SK-N-MC (cell line): ENCODE results near the gene SIK2.
"Not testable (repeated sequence)": the region's sequence is repeated elsewhere in the genome, so short reads cannot be mapped to it uniquely, and the experiment has no call there.

Experiments
- DNase-seq: peaks from one replicate; pipeline ENCODE4 v3.0.0-alpha.2; 2011; ENCODE audit warnings: low read depth, low spot score
- H3K27ac ChIP-seq: fragments of 200-600 bp; sonication (generic); 2 replicates; pipeline ENCODE4 v1.5.1; 2016; ENCODE audit warnings: mixed run types
- H3K36me3 ChIP-seq: fragments of 200-600 bp; sonication (generic); 2 replicates; pipeline ENCODE4 v1.6.1; 2017; ENCODE audit warnings: antibody characterized with exemption, low read length, mixed read lengths; ENCODE audit not compliant: insufficient read depth
- H3K4me3 ChIP-seq: fragments of 200-600 bp; sonication (generic); 2 replicates; pipeline ENCODE4 v1.5.1; 2016
- H3K9ac ChIP-seq: fragments of 200-600 bp; sonication (generic); 2 replicates; pipeline ENCODE4 v1.8.0; 2017; ENCODE audit warnings: mixed run types, mixed read lengths; ENCODE audit not compliant: insufficient read length
- H3K9me3 ChIP-seq: fragments of 200-600 bp; sonication (generic); 2 replicates; pipeline ENCODE4 v1.6.1; 2017; ENCODE audit warnings: low read depth, mild to moderate bottlenecking, antibody characterized with exemption, low read length, moderate library complexity, mixed read lengths
- EZH2 ChIP-seq: fragments of 200-600 bp; sonication (generic); IDR thresholded peaks from one replicate; pipeline ENCODE4 v1.6.1; 2017; ENCODE audit warnings: antibody characterized with exemption
- FOXP2 ChIP-seq: optimal IDR thresholded peaks from 2 replicates; pipeline ENCODE3; 2011; ENCODE audit warnings: mild to moderate bottlenecking, moderate library complexity; ENCODE audit not compliant: insufficient read depth; ENCODE audit errors: extremely low read length, control extremely low read depth
- POLR2AphosphoS5 ChIP-seq: IDR thresholded peaks from 2 replicates; pipeline ENCODE4 v1.6.1; 2012; ENCODE audit warnings: mild to moderate bottlenecking, low read depth, low read length, borderline replicate concordance

SIK2 gene

GRCh38 chr11:111699579-111700156 lies 97.4 kb downstream of the SIK2 start:
- H3K9me3 ChIP-seq = no peaks in the 10 kb centered on the region
- TF ChIP-seq POLR2AphosphoS5 = no peak
- TF ChIP-seq EZH2 = no peak
- TF ChIP-seq FOXP2 = no peak
- DNase-seq = no peak

GRCh38 chr11:111700162-111700561 lies 97.9 kb downstream of the SIK2 start:
- Histone ChIP-seq H3K4me3 (no peak overlapping the region), H3K27ac (no peak overlapping the region), H3K9ac (no peak overlapping the region), H3K36me3 (peaks cover 27% of the 10 kb centered on the region), H3K9me3 (no peaks in the 10 kb centered on the region)
- no peak for TF ChIP-seq POLR2AphosphoS5
- no peak for TF ChIP-seq EZH2
- no peak for TF ChIP-seq FOXP2
- no peak for DNase-seq

More at GRCh38 chr11:111699579-111700156, 97.4 kb downstream of the SIK2 start:
- Histone ChIP-seq H3K9ac (no peak overlapping the region), H3K27ac (no peak overlapping the region), H3K4me3 (no peak overlapping the region), H3K36me3 (peaks cover 22% of the 10 kb centered on the region)

DNA sequence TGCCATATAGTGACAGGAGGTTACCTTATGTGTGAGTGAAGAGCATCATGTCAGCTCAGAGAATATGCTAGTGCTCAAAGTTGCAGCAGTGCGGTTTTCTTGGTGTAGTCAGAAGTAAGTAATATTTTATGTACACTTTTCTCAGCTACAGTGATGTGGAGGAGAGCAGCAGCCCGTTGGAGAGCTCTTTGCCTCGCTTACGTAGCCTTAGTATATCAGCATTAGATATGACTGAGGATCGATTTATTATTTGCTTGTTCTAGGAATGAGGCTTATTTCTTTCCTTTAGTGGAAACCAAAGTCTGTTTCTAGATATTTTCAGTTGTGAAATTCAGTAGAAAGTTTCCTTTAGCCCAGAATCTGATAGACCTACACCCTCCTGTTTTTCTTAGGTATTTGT lies 100.4 kb downstream of the SIK2 start:
- TF ChIP-seq POLR2AphosphoS5 (no peak), FOXP2 (no peak), EZH2 (no peak)

GRCh38 chr11:111703576-111703975 lies 101.3 kb downstream of the SIK2 start:
- H3K36me3 ChIP-seq = peaks cover 41% of the 10 kb centered on the region
- no peak for DNase-seq

More for the DNA sequence above, 100.4 kb downstream of the SIK2 start:
- no peak overlapping the region for H3K4me3 ChIP-seq
- H3K27ac ChIP-seq = no peak overlapping the region
- no peak overlapping the region for H3K9ac ChIP-seq
- no peak for DNase-seq
- H3K36me3 ChIP-seq = peaks cover 38% of the 10 kb centered on the region
- H3K9me3 ChIP-seq = no peaks in the 10 kb centered on the region

DNA sequence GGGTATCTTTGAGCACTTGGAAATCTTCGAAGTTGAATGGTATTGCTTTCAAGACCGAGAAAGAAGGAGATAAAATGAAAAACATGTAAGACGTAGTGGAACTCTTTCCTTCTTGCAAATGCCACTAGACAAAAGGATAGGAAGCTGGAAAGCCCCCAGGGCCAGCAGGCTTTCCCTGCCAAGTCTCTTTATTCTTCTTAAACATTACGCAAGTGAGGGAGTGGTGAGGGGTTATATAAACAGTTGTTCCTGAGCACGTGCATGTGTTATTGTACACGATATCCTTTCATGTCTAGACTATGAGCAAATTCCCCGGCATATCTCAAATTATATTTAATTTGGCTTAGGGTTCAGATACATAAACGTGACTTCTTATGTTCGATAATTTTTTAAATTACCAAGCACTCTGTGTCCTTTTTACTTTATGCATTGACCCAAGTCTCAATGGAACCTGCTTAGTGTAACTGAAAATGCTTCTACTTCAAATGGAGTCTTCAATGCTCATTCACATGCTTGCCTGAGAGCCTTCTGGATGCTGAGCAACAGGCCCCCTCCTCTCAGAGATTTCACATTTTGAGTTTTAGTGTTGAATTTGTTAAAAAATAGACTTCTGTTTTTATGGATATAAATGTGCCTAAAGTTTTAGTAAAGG lies 104.9 kb downstream of the SIK2 start:
- Histone ChIP-seq H3K9me3 (no peaks in the 10 kb centered on the region), H3K27ac (no peak overlapping the region), H3K9ac (no peak overlapping the region), H3K4me3 (no peak overlapping the region), H3K36me3 (peaks cover 43% of the 10 kb centered on the region)
- no peak for TF ChIP-seq EZH2
- no peak for TF ChIP-seq POLR2AphosphoS5
- TF ChIP-seq FOXP2 = no peak
- peak; percentile 93 for DNase-seq

More at GRCh38 chr11:111703576-111703975, 101.3 kb downstream of the SIK2 start:
- Histone ChIP-seq H3K9me3 (no peaks in the 10 kb centered on the region), H3K4me3 (no peak overlapping the region), H3K9ac (no peak overlapping the region), H3K27ac (no peak overlapping the region)
- no peak for TF ChIP-seq FOXP2
- no peak for TF ChIP-seq EZH2
- TF ChIP-seq POLR2AphosphoS5 = no peak

DNA sequence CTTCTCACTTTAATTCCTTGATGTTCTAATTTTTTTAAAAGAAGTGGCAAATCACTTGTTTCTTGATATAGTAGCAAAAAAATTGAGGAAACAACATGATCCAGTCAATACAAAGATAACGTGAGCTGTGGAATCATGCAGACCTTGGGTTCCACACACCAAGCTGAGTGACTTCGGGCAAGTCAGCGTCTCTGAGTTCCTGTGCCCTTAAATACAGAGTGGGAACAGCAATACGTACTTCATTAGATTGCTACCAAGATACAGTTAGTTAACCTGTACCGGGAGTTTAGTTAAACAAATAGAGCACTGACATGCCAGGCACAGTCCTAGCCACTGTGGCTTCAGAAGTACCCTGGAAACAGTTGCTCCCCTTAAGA lies 105.4 kb downstream of the SIK2 start:
- Histone ChIP-seq H3K9ac (no peak overlapping the region), H3K9me3 (no peaks in the 10 kb centered on the region), H3K27ac (no peak overlapping the region), H3K36me3 (peaks cover 48% of the 10 kb centered on the region), H3K4me3 (no peak overlapping the region)
- no peak for DNase-seq
- no peak for TF ChIP-seq FOXP2
- TF ChIP-seq EZH2 = no peak
- no peak for TF ChIP-seq POLR2AphosphoS5

DNA sequence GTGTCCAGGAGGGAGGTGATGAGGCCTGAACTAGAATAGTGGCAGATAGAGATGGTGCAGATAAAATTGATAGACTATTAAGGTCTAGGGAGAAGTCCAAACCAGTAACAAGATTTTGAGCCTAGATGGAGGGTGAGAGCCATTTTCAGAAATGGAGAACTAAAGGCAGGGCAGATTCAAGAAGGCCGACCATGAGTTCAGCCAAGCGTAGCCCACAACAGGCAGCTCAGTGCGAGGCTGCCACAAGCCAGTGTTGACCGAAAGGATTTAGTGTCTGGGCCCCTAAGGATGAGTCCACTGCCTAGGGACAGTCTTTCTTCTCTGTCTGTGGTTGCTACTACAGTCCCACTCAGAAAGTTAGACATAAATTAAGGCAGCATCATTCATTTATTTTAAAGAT lies 112.3 kb downstream of the SIK2 start:
- no peak for TF ChIP-seq POLR2AphosphoS5
- TF ChIP-seq FOXP2 = no peak
- TF ChIP-seq EZH2 = no peak

GRCh38 chr11:111715142-111715816 lies 113.0 kb downstream of the SIK2 start:
- no peak for TF ChIP-seq POLR2AphosphoS5
- no peak for TF ChIP-seq EZH2
- no peak for TF ChIP-seq FOXP2
- Histone ChIP-seq H3K9ac (no peak overlapping the region), H3K27ac (no peak overlapping the region), H3K9me3 (no peaks in the 10 kb centered on the region), H3K4me3 (no peak overlapping the region), H3K36me3 (peaks cover 20% of the 10 kb centered on the region)
- DNase-seq = no peak

More for the DNA sequence above, 112.3 kb downstream of the SIK2 start:
- Histone ChIP-seq H3K27ac (no peak overlapping the region), H3K9me3 (no peaks in the 10 kb centered on the region), H3K36me3 (peaks cover 12% of the 10 kb centered on the region; the same call in 1 of the 2 replicates), H3K9ac (no peak overlapping the region), H3K4me3 (no peak overlapping the region)
- DNase-seq = no peak

- H3K4me3 ChIP-seq, H3K9me3 ChIP-seq, H3K27ac ChIP-seq, H3K9ac ChIP-seq, DNase-seq: not testable (repeated sequence)
- peaks cover 33% of the 10 kb centered on the region for H3K36me3 ChIP-seq
Measured at GRCh38 chr11:111717660-111718059, 115.4 kb downstream of the SIK2 start.
